Activated naive CD4-positive, alpha-beta T cell treated with anti-CD3 and anti-CD28 coated beads for 36 hours (primary cell): Measurements from ENCODE around the gene HOXC10. TPM values are rescaled to one million over a fixed set of nuclear protein-coding genes. Genes with fewer than 3 reads are reported as not detected.

Experiments
- CTCF ChIA-PET: fragments of 350-600 bp; sonication (Branson Sonifier 250); formaldehyde crosslinking; loops from one replicate; lab custom pipeline; 2021; ENCODE audit warnings: antibody characterized with exemption; lab: Charles Lee
- DNase-seq: peaks from one replicate; pipeline ENCODE4 v3.0.0-alpha.2; 2020
- H3K27ac Mint-ChIP-seq: one replicate; pipeline ENCODE4 v1.8.0; 2021; ENCODE audit warnings: mild to moderate bottlenecking, mixed read lengths
- H3K27me3 Mint-ChIP-seq: one replicate; pipeline ENCODE4 v1.8.0; 2021; ENCODE audit warnings: low read depth, mixed read lengths
- H3K36me3 Mint-ChIP-seq: one replicate; pipeline ENCODE4 v1.8.0; 2021; ENCODE audit warnings: low read depth, mixed read lengths
- H3K4me1 Mint-ChIP-seq: one replicate; pipeline ENCODE4 v1.8.0; 2021; ENCODE audit warnings: low read depth, mixed read lengths
- H3K4me3 Mint-ChIP-seq: one replicate; pipeline ENCODE4 v1.8.0; 2021; ENCODE audit warnings: mild to moderate bottlenecking, moderate library complexity, mixed read lengths
- H3K9me3 Mint-ChIP-seq: one replicate; pipeline ENCODE4 v1.8.0; 2021; ENCODE audit warnings: mixed read lengths
- intact Hi-C: fragments of 100-400 bp; cut with micrococcal nuclease; formaldehyde crosslinking; loops from one replicate; pipeline ENCODE4 v1.15.1; 2023
- total RNA-seq, 2 experiments: library from RNA; stranded (reverse); gene quantifications; one replicate each; pipeline ENCODE4 v1.2.3, GENCODE V29; 2021

The HOXC10 gene
- total RNA-seq, 2 experiments from 2014 or later, result not detected

DNA sequence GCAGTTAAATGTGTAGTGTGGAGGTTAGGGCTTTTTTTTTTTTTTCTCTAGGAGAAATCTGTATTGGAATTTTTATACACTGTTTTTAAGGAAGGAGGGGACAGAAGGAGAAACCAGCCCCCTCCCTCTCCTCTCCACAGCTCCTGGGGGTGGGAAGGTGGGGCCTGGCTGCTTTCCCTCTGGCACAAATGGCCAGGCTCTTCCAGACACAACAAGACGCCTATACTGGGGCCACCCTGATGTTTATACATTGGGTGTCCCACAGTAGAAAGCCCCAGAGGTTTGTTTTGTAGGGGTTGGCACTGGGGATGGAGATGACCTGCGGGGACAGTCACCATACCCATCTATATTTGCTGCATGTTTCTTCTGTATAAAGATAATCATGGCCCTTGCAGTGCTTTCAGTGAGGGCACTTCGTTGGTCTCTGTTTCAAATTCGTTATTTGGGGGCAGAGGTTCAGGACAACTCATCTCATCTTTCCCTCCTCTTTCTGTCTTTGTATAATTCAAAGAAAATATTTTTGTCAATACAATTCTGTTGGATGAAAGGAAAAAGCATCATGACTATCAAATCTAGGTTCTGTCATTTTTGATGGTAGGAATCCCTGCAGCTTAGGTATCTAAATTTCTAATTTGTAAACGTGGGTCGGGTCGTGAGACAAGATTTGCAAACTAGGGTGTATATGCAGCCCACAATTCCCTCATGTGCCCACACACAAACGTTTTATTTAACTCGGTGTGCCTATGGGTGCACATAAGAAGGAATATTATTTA is 7.9 kb upstream of the HOXC10 start:
- Mint-ChIP-seq H3K4me3 (no peak overlapping the region), H3K36me3 (peaks cover 6% of the 10 kb centered on the region), H3K4me1 (peaks cover 20% of the 10 kb centered on the region), H3K27ac (no peak overlapping the region), H3K27me3 (peaks cover 83% of the 10 kb centered on the region), H3K9me3 (peaks cover 2% of the 10 kb centered on the region)
- intact Hi-C loops, result no loop called here
- CTCF ChIA-PET, result interaction anchor here (0.7 kb wide), 1 partner anchor 23 kb away, joined by 4 read pairs; no protein-coding TSS in a partner anchor
- no peak for DNase-seq

GRCh38 chr12:53977596-53978445 is 7.1 kb upstream of the HOXC10 start:
- peaks cover 20% of the 10 kb centered on the region for H3K4me1 Mint-ChIP-seq
- H3K36me3 Mint-ChIP-seq, result peaks cover 6% of the 10 kb centered on the region
- peaks cover 2% of the 10 kb centered on the region for H3K9me3 Mint-ChIP-seq
- peaks cover 83% of the 10 kb centered on the region for H3K27me3 Mint-ChIP-seq
- no peak overlapping the region for H3K4me3 Mint-ChIP-seq
- DNase-seq, result no peak
- CTCF ChIA-PET, result interaction anchor here (0.7 kb wide), 1 partner anchor 24 kb away, joined by 4 read pairs; no protein-coding TSS in a partner anchor
- intact Hi-C loops, result no loop called here
- H3K27ac Mint-ChIP-seq, result no peak overlapping the region

DNA sequence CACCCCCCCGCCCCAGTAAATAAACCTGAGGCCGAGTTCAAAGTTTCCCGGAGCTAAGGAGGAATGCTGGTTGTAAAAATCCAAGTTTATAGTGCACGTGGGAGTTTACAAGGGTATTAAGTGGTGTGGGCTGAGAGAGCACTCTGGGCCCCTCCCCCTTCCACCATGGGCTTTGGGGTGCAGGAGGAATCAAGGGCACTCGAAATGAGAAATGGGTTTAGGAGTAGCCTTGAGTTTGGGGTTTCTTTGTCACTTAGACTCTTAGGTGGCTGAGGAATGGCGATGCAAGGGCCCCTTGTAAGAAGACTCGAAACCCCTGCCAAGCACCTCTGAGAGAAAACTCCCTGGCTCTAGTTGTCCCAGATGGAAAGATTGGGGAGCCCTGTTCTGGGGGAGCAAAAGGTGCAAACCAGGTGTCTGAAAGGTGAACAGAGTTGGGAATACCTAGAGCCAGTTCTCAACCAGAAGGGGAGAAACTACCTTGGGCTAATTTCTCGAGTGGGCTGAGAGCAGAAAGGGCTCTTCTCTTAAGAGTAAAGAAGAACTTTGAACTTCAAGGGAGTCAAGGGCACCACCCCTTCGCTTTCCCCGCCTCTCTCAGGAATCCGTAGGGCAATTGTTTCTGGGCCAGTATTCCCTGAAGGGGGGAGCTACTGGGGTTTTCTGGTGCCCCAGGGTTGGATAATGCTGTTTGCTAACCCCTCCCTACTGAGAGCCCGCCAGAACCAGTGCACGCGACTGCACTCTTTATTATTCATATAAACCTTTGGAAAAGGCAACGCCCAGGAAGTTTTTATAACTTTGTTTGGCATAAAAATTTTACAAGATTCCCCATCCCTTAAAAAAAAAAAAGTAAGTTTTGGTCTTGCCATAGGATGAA is 6.2 kb upstream of the HOXC10 start:
- intact Hi-C loops, result no loop called here
- peaks cover 85% of the 10 kb centered on the region for H3K27me3 Mint-ChIP-seq
- peaks cover 1% of the 10 kb centered on the region for H3K36me3 Mint-ChIP-seq
- no peaks in the 10 kb centered on the region for H3K9me3 Mint-ChIP-seq
- CTCF ChIA-PET, result no interaction called here
- no peak overlapping the region for H3K27ac Mint-ChIP-seq
- peaks cover 14% of the 10 kb centered on the region for H3K4me1 Mint-ChIP-seq
- no peak overlapping the region for H3K4me3 Mint-ChIP-seq
- DNase-seq, result no peak

- H3K4me3 Mint-ChIP-seq, result no peak overlapping the region
- H3K27ac Mint-ChIP-seq, result no peak overlapping the region
- H3K36me3 Mint-ChIP-seq, result peaks cover 1% of the 10 kb centered on the region
These were observed 4.7 kb upstream of the HOXC10 start for GRCh38 chr12:53980104-53980801.

GRCh38 chr12:53980802-53981496 is 4.0 kb upstream of the HOXC10 start:
- no peak overlapping the region for H3K4me3 Mint-ChIP-seq
- no peak for DNase-seq
- peaks cover 88% of the 10 kb centered on the region for H3K27me3 Mint-ChIP-seq
- peaks cover 10% of the 10 kb centered on the region for H3K4me1 Mint-ChIP-seq
- no peak overlapping the region for H3K27ac Mint-ChIP-seq
- H3K36me3 Mint-ChIP-seq, result no peaks in the 10 kb centered on the region
- no peaks in the 10 kb centered on the region for H3K9me3 Mint-ChIP-seq
- CTCF ChIA-PET, result no interaction called here
- intact Hi-C loops, result no loop called here

More at GRCh38 chr12:53980104-53980801, 4.7 kb upstream of the HOXC10 start:
- DNase-seq, result no peak
- intact Hi-C loops, result no loop called here
- Mint-ChIP-seq H3K27me3 (peaks cover 89% of the 10 kb centered on the region), H3K4me1 (peaks cover 11% of the 10 kb centered on the region), H3K9me3 (no peaks in the 10 kb centered on the region)
- CTCF ChIA-PET, result no interaction called here

GRCh38 chr12:53981634-53982565 is 3.0 kb upstream of the HOXC10 start:
- Mint-ChIP-seq H3K27me3 (peaks cover 90% of the 10 kb centered on the region), H3K9me3 (no peaks in the 10 kb centered on the region), H3K4me3 (no peak overlapping the region), H3K4me1 (peaks cover 13% of the 10 kb centered on the region), H3K27ac (no peak overlapping the region), H3K36me3 (no peaks in the 10 kb centered on the region)
- CTCF ChIA-PET, result no interaction called here
- intact Hi-C loops, result no loop called here
- DNase-seq, result no peak

- H3K4me3 Mint-ChIP-seq, result no peak overlapping the region
- H3K36me3 Mint-ChIP-seq, result no peaks in the 10 kb centered on the region
- peaks cover 13% of the 10 kb centered on the region for H3K4me1 Mint-ChIP-seq
- H3K9me3 Mint-ChIP-seq, result no peaks in the 10 kb centered on the region
- no peak for DNase-seq
- intact Hi-C loops, result no loop called here
- H3K27ac Mint-ChIP-seq, result no peak overlapping the region
- H3K27me3 Mint-ChIP-seq, result peaks cover 90% of the 10 kb centered on the region
- CTCF ChIA-PET, result no interaction called here
These were observed 2.0 kb upstream of the HOXC10 start for GRCh38 chr12:53982648-53983567.

DNA sequence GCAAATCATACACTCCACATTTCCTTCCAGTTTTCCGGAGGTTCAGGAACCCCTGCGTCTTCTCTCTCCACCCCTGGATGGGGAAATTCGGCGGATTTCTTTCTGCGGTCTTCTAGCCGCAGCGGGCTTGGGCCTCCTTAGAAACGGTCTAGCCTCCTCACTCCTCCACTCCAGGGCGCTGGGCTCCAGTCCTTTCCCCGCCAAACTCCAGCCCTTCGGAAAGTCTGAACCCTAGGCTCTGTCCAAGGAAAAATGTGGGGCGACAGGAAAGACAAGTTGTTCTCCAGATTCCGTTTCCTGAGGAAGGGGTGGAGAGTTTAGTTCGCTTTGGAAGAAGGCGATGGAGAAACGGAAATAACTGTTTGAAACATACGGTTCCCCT is 1.4 kb upstream of the HOXC10 start:
- H3K4me3 Mint-ChIP-seq, result no peak overlapping the region
- intact Hi-C loops, result no loop called here
- CTCF ChIA-PET, result interaction anchor here (1.9 kb wide), 1 partner anchor 48 kb away, joined by 8 read pairs; no protein-coding TSS in a partner anchor

GRCh38 chr12:53983950-53984572 is 885 bp upstream of the HOXC10 start:
- no peak for DNase-seq
- Mint-ChIP-seq H3K4me1 (peaks cover 17% of the 10 kb centered on the region), H3K36me3 (no peaks in the 10 kb centered on the region), H3K27me3 (peaks cover 91% of the 10 kb centered on the region), H3K27ac (no peak overlapping the region), H3K9me3 (no peaks in the 10 kb centered on the region), H3K4me3 (no peak overlapping the region)
- intact Hi-C loops, result loop anchor here (1.0 to 2.0 kb wide), 3 partner anchors 48 to 225 kb away; no protein-coding TSS in a partner anchor
- CTCF ChIA-PET, result interaction anchor here (1.0 to 4.9 kb wide), 6 partner anchors 14 to 238 kb away, joined by 3 to 38 read pairs (median 4); partner anchors contain the start of gene HOXC8

More for the DNA sequence above, 1.4 kb upstream of the HOXC10 start:
- DNase-seq, result no peak
- peaks cover 91% of the 10 kb centered on the region for H3K27me3 Mint-ChIP-seq
- no peaks in the 10 kb centered on the region for H3K9me3 Mint-ChIP-seq
- no peak overlapping the region for H3K27ac Mint-ChIP-seq
- H3K36me3 Mint-ChIP-seq, result no peaks in the 10 kb centered on the region
- H3K4me1 Mint-ChIP-seq, result peaks cover 14% of the 10 kb centered on the region
